ENCODE measurements around the gene NFATC1. TPM values are rescaled to one million over a fixed set of nuclear protein-coding genes. Genes with fewer than 3 reads are reported as not detected.

The NFATC1 gene
- total and polyA plus RNA-seq, 9 donors: 8.4 to 28.3 (median 12.2) TPM

- Histone ChIP-seq H3K4me1 (ENCODE audit: insufficient read depth) (no peaks in the 10 kb centered on the region), H3K36me3 (no peaks in the 10 kb centered on the region), H3K27me3 (no peaks in the 10 kb centered on the region), H3K9me3 (no peaks in the 10 kb centered on the region), H3K4me3 (no peak overlapping the region), H3K27ac (no peak overlapping the region)
- intact Hi-C loops (cut with DNase I): no loop called here
- DNase-seq: no peak
- 85 to 89% (median 88%) methylated on average over 17 of the region's 17 CpGs for WGBS, 3 donors
- no peak for TF ChIP-seq POLR2A (IDR thresholded peaks at IDR 0.05)
- no peak for TF ChIP-seq CTCF (IDR thresholded peaks at IDR 0.05)
- no peak for TF ChIP-seq EP300 (IDR thresholded peaks at IDR 0.05)
These were observed 42.5 kb upstream of the NFATC1 start for GRCh38 chr18:79353267-79353666.

- no peaks in the 10 kb centered on the region for H3K4me1 ChIP-seq (ENCODE audit: insufficient read depth)
- no peak overlapping the region for H3K27ac ChIP-seq
- no peaks in the 10 kb centered on the region for H3K9me3 ChIP-seq
- H3K4me3 ChIP-seq: no peak overlapping the region
- DNase-seq: no peak
- no peak for TF ChIP-seq EP300 (IDR thresholded peaks at IDR 0.05)
- no peak for TF ChIP-seq POLR2A (IDR thresholded peaks at IDR 0.05)
- no peak for TF ChIP-seq CTCF (IDR thresholded peaks at IDR 0.05)
- intact Hi-C loops (cut with DNase I): no loop called here
- no peaks in the 10 kb centered on the region for H3K27me3 ChIP-seq
- WGBS, 3 donors: 78 to 85% (median 82%) methylated on average over 8 of the region's 8 CpGs
- no peaks in the 10 kb centered on the region for H3K36me3 ChIP-seq
These were observed 41.4 kb upstream of the NFATC1 start for GRCh38 chr18:79354350-79354749.

GRCh38 chr18:79355433-79356335, 40.0 kb upstream of the NFATC1 start:
- WGBS, 3 donors: 89 to 90% (median 89%) methylated on average over 26 of the region's 26 CpGs
- H3K9me3 ChIP-seq: no peaks in the 10 kb centered on the region
- TF ChIP-seq CTCF (IDR thresholded peaks at IDR 0.05) (no peak), EP300 (IDR thresholded peaks at IDR 0.05) (no peak), POLR2A (IDR thresholded peaks at IDR 0.05) (no peak)
- intact Hi-C loops (cut with DNase I): no loop called here
- H3K36me3 ChIP-seq: no peaks in the 10 kb centered on the region
- no peak for DNase-seq
- H3K4me3 ChIP-seq: no peak overlapping the region
- no peaks in the 10 kb centered on the region for H3K4me1 ChIP-seq (ENCODE audit: insufficient read depth)
- H3K27ac ChIP-seq: no peak overlapping the region
- no peaks in the 10 kb centered on the region for H3K27me3 ChIP-seq

DNA sequence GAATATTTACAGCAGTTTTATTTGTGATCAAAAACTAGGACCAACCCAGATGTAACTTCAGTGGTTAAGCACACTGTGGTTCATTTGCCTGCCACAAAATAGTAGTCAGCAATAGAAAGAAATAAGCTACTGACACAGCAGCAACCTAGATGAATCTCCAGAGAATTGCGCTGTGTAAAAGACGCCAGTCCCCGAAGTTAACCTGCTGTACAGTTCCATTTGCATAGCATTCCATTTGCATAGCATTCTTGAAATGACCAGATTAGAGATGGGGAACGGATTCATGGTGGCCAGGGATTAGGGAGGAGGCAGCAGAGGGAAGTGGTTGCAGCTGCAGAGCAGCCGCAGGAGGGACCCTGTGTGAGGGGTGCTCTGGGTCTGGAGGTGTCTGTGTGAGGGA, 39.3 kb upstream of the NFATC1 start:
- 82 to 90% (median 89%) methylated on average over 5 of the region's 5 CpGs for WGBS, 3 donors
- Histone ChIP-seq H3K36me3 (no peaks in the 10 kb centered on the region), H3K27me3 (no peaks in the 10 kb centered on the region), H3K4me1 (ENCODE audit: insufficient read depth) (no peaks in the 10 kb centered on the region), H3K27ac (no peak overlapping the region), H3K9me3 (no peaks in the 10 kb centered on the region), H3K4me3 (no peak overlapping the region)
- DNase-seq: no peak
- intact Hi-C loops (cut with DNase I): no loop called here
- no peak for TF ChIP-seq POLR2A (IDR thresholded peaks at IDR 0.05)

- H3K27me3 ChIP-seq: no peaks in the 10 kb centered on the region
- WGBS, 3 donors: 96 to 98% (median 96%) methylated on average over 12 of the region's 12 CpGs
- no peaks in the 10 kb centered on the region for H3K36me3 ChIP-seq
- intact Hi-C loops (cut with DNase I): loop anchor here in 1 of 4 donors (10.0 kb wide), 1 partner anchor 494 kb away; no protein-coding TSS in a partner anchor
- H3K9me3 ChIP-seq: no peaks in the 10 kb centered on the region
- peaks cover 3% of the 10 kb centered on the region for H3K4me1 ChIP-seq (ENCODE audit: insufficient read depth)
- DNase-seq: no peak
- TF ChIP-seq EP300 (IDR thresholded peaks at IDR 0.05) (no peak), CTCF (IDR thresholded peaks at IDR 0.05) (no peak), POLR2A (IDR thresholded peaks at IDR 0.05) (no peak)
- no peak overlapping the region for H3K27ac ChIP-seq
- no peak overlapping the region for H3K4me3 ChIP-seq
These were observed 34.8 kb upstream of the NFATC1 start for GRCh38 chr18:79360933-79361332.

All from ovary (tissue), 9 donors.